ENCODE results near the gene ZNF516. TPM values are rescaled to one million over a fixed set of nuclear protein-coding genes. Genes with fewer than 3 reads are reported as not detected.

Gene ZNF516
- total RNA-seq, 2 experiments from 2014 or later = 7.4 to 8.4 TPM

DNA sequence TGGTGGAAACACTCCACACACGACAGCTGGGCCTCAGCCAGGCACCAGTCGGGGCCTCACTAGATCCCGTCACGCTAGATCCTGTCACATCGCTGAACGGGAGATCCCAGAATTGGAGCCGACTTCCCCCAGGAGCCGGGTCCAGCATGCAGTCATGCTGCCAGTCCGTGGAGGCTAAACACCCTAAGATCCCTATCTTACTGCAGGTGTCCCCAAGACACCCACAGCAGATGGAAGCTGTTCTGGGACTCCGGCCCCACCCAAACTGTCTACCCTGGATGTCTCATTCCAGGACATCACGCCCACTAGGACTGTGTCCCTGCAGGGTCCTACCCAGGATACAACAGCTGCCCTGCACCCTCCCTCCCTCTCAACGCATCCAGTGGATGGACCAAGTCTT lies 23.4 kb downstream of the ZNF516 start:
- no peak for DNase-seq
- CTCF ChIA-PET = no interaction called here
- intact Hi-C loops (cut with micrococcal nuclease) = no loop called here
- Mint-ChIP-seq H3K36me3 (ENCODE audit: low read depth) (peaks cover 1% of the 10 kb centered on the region), H3K4me3 (no peak overlapping the region), H3K4me1 (ENCODE audit: low read depth) (peaks cover 40% of the 10 kb centered on the region), H3K27me3 (ENCODE audit: low read depth) (peaks cover 6% of the 10 kb centered on the region), H3K27ac (no peak overlapping the region), H3K9me3 (no peaks in the 10 kb centered on the region)

DNA sequence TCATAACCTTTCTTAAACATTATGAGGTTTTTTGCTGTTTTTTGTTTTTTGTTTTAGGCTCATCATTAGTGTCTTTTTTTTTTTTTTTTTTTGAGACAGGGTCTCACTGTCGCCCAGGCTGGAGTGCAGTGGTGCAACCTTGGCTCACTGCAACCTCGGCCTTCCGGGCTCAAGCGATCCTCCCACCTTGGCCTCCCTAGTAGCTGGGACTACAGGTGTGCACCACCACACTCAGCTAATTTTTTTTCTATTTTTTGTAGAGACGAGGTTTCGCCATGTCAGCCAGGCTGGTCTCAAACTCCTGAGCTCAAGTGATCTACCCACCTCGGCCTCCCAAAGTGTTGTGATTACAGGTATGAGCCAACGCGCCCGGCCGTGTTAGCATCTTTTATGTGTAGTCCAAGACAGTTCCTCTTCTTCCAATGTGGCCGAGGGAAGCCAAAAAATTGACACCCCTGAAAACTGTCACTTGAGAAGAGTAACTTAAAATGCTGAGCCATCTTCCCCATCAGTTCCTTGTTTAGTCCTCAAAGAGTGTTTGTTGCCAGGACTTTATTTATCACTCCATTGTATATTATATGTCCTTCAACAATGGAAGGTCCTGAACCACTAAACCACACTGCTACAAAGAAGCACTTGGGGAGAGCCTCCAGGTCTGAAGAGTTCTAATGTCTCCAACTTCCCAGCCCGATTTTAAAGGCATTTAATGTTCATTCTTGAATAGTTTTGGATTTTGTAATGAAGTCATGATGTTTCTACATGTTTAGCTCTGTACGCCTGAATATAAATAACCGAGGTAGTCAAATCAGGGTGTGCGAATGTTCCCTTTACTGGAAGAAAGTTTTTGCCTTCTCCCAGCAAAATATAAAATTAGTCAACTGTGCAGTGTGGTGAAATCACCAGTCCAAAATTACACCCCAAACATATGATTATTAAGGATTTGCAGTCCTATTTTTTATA lies 26.4 kb downstream of the ZNF516 start:
- Mint-ChIP-seq H3K9me3 (no peaks in the 10 kb centered on the region), H3K4me1 (ENCODE audit: low read depth) (peaks cover 24% of the 10 kb centered on the region), H3K27me3 (ENCODE audit: low read depth) (no peaks in the 10 kb centered on the region), H3K27ac (no peak overlapping the region), H3K36me3 (ENCODE audit: low read depth) (peaks cover 1% of the 10 kb centered on the region), H3K4me3 (no peak overlapping the region)
- intact Hi-C loops (cut with micrococcal nuclease) = no loop called here
- no peak for DNase-seq
- CTCF ChIA-PET = no interaction called here

DNA sequence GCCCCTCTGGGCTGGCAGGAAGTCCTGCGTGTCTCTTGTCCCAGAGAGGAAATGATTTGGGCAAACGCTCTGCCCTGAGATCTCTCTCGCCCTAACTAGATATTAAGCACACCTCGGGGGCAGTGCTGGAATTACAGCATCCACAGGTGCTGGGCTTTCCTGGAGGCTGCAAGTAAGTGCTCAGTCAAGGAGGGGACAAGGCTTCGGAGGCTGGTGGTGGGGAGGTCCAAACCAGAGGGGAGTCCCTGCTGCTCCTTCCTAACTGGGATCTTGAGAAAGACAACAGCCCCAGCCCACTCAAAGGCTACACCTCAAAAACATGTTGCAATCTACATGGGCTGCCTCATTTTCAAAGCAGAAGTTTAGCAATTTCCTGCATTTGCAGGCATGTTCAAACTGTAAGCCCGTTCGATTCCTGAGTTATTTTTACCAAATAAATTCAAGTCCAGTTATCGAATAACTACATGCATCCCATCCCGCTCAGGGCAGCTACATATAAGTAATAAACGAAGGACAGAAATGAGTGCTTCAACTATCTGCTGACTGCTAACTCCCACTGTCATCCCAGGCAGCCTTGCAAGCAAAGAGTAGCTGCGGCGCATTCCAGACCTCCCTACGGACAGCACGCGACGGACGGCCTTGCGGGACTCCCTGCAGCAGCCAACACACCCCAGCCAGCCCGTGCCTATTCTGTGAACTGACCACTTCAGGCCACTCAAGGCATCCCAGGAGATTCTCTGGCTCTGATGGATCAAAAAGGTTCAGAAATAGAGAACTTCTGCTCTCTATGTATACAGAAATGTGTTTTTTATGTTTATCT lies 27.5 kb downstream of the ZNF516 start:
- Mint-ChIP-seq H3K4me3 (peak overlapping the region; percentile 56), H3K9me3 (no peaks in the 10 kb centered on the region), H3K27ac (no peak overlapping the region), H3K36me3 (ENCODE audit: low read depth) (peaks cover 1% of the 10 kb centered on the region), H3K4me1 (ENCODE audit: low read depth) (peaks cover 24% of the 10 kb centered on the region), H3K27me3 (ENCODE audit: low read depth) (no peaks in the 10 kb centered on the region)
- peak; percentile 19 for DNase-seq
- CTCF ChIA-PET = no interaction called here
- intact Hi-C loops (cut with micrococcal nuclease) = no loop called here

DNA sequence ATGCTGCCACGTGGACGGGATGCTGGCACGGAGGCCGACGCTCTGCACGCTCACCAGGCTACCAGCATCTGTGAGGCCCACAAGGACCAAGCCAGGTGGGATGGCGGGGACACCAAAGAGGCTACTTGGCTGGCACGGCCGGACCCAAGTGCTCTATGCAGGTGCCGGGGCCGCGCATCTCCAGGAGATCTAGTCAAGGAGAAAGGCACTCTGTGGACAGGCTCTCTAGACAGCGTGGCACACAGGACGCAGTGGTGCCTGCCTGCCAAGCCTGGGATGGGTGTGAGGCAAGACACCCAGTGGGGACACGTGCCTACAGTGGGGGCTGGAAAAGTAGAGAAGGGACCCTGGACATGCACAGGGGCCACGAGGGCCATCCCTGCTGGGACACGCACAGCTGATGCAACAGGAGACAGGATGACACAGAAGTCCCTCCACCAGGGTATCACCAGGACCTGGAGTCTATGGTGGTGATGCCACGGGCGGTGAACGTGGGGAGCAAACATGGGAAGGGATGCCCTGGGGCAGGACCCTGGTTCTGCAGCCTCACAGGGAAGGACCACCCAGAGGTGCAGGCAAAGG lies 28.5 kb downstream of the ZNF516 start:
- Mint-ChIP-seq H3K27me3 (ENCODE audit: low read depth) (no peaks in the 10 kb centered on the region), H3K9me3 (no peaks in the 10 kb centered on the region), H3K36me3 (ENCODE audit: low read depth) (no peaks in the 10 kb centered on the region), H3K4me1 (ENCODE audit: low read depth) (peaks cover 22% of the 10 kb centered on the region), H3K27ac (no peak overlapping the region), H3K4me3 (no peak overlapping the region)
- intact Hi-C loops (cut with micrococcal nuclease) = no loop called here
- no peak for DNase-seq
- CTCF ChIA-PET = no interaction called here

GRCh38 chr18:76465630-76466409 lies 29.2 kb downstream of the ZNF516 start:
- CTCF ChIA-PET = no interaction called here
- intact Hi-C loops (cut with micrococcal nuclease) = no loop called here
- Mint-ChIP-seq H3K36me3 (ENCODE audit: low read depth) (no peaks in the 10 kb centered on the region), H3K4me1 (ENCODE audit: low read depth) (peaks cover 22% of the 10 kb centered on the region), H3K9me3 (no peaks in the 10 kb centered on the region), H3K27ac (no peak overlapping the region), H3K4me3 (no peak overlapping the region), H3K27me3 (ENCODE audit: low read depth) (no peaks in the 10 kb centered on the region)
- no peak for DNase-seq

DNA sequence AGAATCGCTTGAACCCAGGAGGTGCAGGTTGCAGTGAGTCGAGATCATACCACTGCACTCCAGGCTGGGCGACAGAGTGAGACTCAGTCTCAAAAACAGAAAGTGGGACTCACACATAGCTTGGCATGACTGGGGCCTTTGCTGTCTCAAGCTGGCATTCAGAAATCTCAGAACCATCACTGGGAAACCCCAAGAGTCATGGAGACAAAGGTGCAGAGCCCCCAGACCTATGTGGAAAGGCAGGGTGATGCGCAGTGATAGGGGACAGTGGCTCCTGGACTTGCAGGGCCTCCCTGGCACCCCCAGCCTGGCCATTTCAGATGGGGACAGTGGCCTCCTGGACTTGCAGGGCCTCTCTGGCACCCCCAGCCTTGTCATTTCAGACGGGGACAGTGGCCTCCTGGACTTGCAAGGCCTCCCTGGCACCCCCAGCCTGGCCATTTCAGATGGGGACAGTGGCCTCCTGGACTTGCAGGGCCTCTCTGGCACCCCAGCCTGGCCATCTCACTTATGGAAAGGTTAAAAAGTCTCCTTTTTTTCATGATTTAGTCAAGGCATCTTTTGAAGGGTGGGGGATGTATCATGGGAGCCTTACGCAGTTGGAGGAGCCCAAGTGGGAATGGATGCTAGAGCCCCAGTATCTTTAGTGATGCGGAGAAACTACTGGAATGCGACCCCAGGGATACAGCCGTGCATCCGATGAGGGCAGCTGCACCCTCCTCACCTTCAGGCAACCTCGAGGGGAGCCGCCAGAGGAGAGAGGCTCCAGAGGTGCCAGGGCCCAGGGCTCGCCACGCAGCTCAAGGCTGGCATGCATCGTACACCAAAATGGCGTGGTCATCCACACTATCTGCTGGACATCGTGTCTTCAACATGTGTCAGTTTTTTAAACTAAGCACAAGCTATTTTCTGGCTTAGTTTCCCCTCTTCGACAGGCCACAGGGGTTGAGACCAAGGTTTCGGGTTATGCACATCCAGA lies 30.5 kb downstream of the ZNF516 start:
- H3K9me3 Mint-ChIP-seq = no peaks in the 10 kb centered on the region
- CTCF ChIA-PET = interaction anchor here (0.6 kb wide), 1 partner anchor 49 kb away, joined by 3 read pairs; no protein-coding TSS in a partner anchor
- no peak for DNase-seq
- no peaks in the 10 kb centered on the region for H3K27me3 Mint-ChIP-seq (ENCODE audit: low read depth)
- peaks cover 22% of the 10 kb centered on the region for H3K4me1 Mint-ChIP-seq (ENCODE audit: low read depth)
- no peak overlapping the region for H3K27ac Mint-ChIP-seq
- H3K4me3 Mint-ChIP-seq = no peak overlapping the region
- intact Hi-C loops (cut with micrococcal nuclease) = no loop called here
- H3K36me3 Mint-ChIP-seq (ENCODE audit: low read depth) = no peaks in the 10 kb centered on the region

DNA sequence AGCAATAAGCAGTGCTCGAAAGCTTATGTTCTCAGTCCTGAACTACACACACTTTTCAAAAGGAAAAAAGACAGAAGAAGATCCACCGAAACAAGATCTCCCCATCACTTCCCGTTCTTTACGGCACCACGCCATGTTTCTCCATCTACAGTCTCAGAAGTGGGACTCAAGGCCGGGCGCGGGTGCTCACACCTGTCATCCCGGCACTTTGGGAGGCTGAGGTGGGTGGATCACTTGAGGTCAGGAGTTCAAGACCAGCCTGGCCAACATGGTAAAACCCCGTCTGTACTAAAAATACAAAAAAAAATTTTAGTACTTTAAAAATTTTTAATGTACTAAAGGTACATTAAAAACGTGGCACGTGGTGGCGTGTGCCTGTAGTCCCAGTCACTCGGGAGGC lies 31.2 kb downstream of the ZNF516 start:
- no peaks in the 10 kb centered on the region for H3K36me3 Mint-ChIP-seq (ENCODE audit: low read depth)
- DNase-seq = no peak
- H3K4me3 Mint-ChIP-seq = no peak overlapping the region
- H3K27ac Mint-ChIP-seq = no peak overlapping the region
- no peaks in the 10 kb centered on the region for H3K9me3 Mint-ChIP-seq
- no peaks in the 10 kb centered on the region for H3K27me3 Mint-ChIP-seq (ENCODE audit: low read depth)
- intact Hi-C loops (cut with micrococcal nuclease) = no loop called here
- CTCF ChIA-PET = interaction anchor here (1.5 kb wide), 1 partner anchor 10 kb away, joined by 3 read pairs; no protein-coding TSS in a partner anchor
- H3K4me1 Mint-ChIP-seq (ENCODE audit: low read depth) = peaks cover 20% of the 10 kb centered on the region

DNA sequence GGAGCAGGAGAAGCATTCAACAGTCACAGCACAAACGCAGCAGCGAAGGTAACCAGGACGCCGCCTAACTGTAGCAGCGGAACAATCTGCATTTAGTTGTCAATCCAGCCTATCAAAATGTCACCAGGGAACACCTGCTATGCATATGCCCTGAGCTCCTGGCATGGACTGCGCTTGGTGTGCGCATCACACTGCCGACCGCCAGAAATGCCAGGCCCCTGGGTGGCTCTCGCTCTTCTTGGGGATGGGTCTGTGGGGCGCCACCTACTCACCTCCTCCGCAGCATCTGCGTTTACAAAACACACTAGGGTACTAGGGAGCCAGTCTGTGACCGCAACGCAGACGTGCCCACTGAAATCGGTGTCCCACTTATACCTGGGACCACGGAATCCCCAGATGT lies 31.7 kb downstream of the ZNF516 start:
- Mint-ChIP-seq H3K36me3 (ENCODE audit: low read depth) (no peaks in the 10 kb centered on the region), H3K9me3 (no peaks in the 10 kb centered on the region), H3K27ac (no peak overlapping the region), H3K4me3 (no peak overlapping the region), H3K4me1 (ENCODE audit: low read depth) (peaks cover 15% of the 10 kb centered on the region), H3K27me3 (ENCODE audit: low read depth) (no peaks in the 10 kb centered on the region)
- CTCF ChIA-PET = interaction anchor here (1.5 kb wide), 1 partner anchor 9 kb away, joined by 3 read pairs; no protein-coding TSS in a partner anchor
- intact Hi-C loops (cut with micrococcal nuclease) = no loop called here
- DNase-seq = no peak

- no peak for DNase-seq
- Mint-ChIP-seq H3K4me1 (ENCODE audit: low read depth) (peaks cover 8% of the 10 kb centered on the region), H3K36me3 (ENCODE audit: low read depth) (no peaks in the 10 kb centered on the region), H3K27ac (no peak overlapping the region), H3K4me3 (no peak overlapping the region), H3K27me3 (ENCODE audit: low read depth) (no peaks in the 10 kb centered on the region), H3K9me3 (no peaks in the 10 kb centered on the region)
- intact Hi-C loops (cut with micrococcal nuclease) = no loop called here
- CTCF ChIA-PET = interaction anchor here (1.5 kb wide), 1 partner anchor 8 kb away, joined by 3 read pairs; no protein-coding TSS in a partner anchor
Measured at GRCh38 chr18:76462326-76462694, 32.7 kb downstream of the ZNF516 start.

- Mint-ChIP-seq H3K4me1 (ENCODE audit: low read depth) (peaks cover 9% of the 10 kb centered on the region), H3K4me3 (no peak overlapping the region), H3K36me3 (ENCODE audit: low read depth) (no peaks in the 10 kb centered on the region)
Measured at GRCh38 chr18:76461692-76462325, 33.2 kb downstream of the ZNF516 start.

GRCh38 chr18:76461148-76461547 lies 33.9 kb downstream of the ZNF516 start:
- Mint-ChIP-seq H3K4me3 (no peak overlapping the region), H3K27me3 (ENCODE audit: low read depth) (no peaks in the 10 kb centered on the region), H3K4me1 (ENCODE audit: low read depth) (peaks cover 5% of the 10 kb centered on the region), H3K27ac (no peak overlapping the region), H3K36me3 (ENCODE audit: low read depth) (no peaks in the 10 kb centered on the region), H3K9me3 (no peaks in the 10 kb centered on the region)
- CTCF ChIA-PET = interaction anchor here (0.7 kb wide), 1 partner anchor 10 kb away, joined by 3 read pairs; no protein-coding TSS in a partner anchor
- intact Hi-C loops (cut with micrococcal nuclease) = no loop called here
- DNase-seq = no peak

More at GRCh38 chr18:76461692-76462325, 33.2 kb downstream of the ZNF516 start:
- CTCF ChIA-PET = no interaction called here
- intact Hi-C loops (cut with micrococcal nuclease) = no loop called here
- H3K27ac Mint-ChIP-seq = no peak overlapping the region
- DNase-seq = no peak
- no peaks in the 10 kb centered on the region for H3K9me3 Mint-ChIP-seq
- no peaks in the 10 kb centered on the region for H3K27me3 Mint-ChIP-seq (ENCODE audit: low read depth)

Measured in activated naive CD4-positive, alpha-beta T cell treated with anti-CD3 and anti-CD28 coated beads for 36 hours (primary cell).